ENCODE measurements around the gene POGZ. TPM values are rescaled to one million over a fixed set of nuclear protein-coding genes. Genes with fewer than 3 reads are reported as not detected.
A peak's percentile ranks its signal among the peaks of the same experiment; 100 is the strongest.

POGZ gene
- total RNA-seq, 1 experiment from 2014 or later, result 102 TPM

DNA sequence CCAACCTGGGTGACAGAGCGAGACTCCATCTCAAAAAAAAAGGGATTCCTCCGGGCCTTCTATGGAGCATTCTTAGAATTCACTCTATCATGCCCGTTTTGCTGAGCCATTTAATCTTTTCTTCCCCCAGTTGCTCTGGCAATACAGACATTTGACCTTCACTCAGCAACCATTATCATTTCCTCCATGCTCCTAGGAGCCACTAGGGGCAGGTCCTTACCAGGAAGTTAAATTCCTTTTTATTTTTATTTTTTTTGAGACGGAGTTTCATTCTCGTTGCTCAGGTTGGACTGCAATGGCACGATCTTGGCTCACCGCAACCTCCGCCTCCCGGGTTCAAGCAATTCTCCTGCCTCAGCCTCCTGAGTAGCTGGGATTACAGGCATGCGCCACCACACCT is 42.2 kb upstream of the POGZ start:
- H3K4me2 ChIP-seq (ENCODE audit: insufficient read depth, insufficient read length, low read length), result no peak overlapping the region
- H2AFZ ChIP-seq (ENCODE audit: low read length), result no peak overlapping the region
- WGBS (ENCODE audit: extremely low coverage, insufficient read length, low lambda C conversion rate), result no CpG with 5 or more reads among the region's 10 CpGs
- DNase-seq, result no peak
- H3K4ac ChIP-seq (ENCODE audit: low read depth, low read length), result no peak overlapping the region
- no peaks in the 10 kb centered on the region for H3K23me2 ChIP-seq (ENCODE audit: insufficient read length, low read depth, low read length, poor library complexity, severe bottlenecking)
- no peak overlapping the region for H4K5ac ChIP-seq (ENCODE audit: insufficient read length, low read depth, low read length)
- no peaks in the 10 kb centered on the region for H3K4me1 ChIP-seq (ENCODE audit: insufficient read depth, low read length)
- H3K23ac ChIP-seq (ENCODE audit: insufficient read length, low read depth, low read length), result no peak overlapping the region
- H3K27ac ChIP-seq (ENCODE audit: insufficient read length, low read depth, low read length), result no peak overlapping the region
- H3K36me3 Mint-ChIP-seq (ENCODE audit: insufficient read depth in 1 of 3, low read depth in 3 of 3), result no peaks in the 10 kb centered on the region
- TF ChIP-seq, protein P1, sequence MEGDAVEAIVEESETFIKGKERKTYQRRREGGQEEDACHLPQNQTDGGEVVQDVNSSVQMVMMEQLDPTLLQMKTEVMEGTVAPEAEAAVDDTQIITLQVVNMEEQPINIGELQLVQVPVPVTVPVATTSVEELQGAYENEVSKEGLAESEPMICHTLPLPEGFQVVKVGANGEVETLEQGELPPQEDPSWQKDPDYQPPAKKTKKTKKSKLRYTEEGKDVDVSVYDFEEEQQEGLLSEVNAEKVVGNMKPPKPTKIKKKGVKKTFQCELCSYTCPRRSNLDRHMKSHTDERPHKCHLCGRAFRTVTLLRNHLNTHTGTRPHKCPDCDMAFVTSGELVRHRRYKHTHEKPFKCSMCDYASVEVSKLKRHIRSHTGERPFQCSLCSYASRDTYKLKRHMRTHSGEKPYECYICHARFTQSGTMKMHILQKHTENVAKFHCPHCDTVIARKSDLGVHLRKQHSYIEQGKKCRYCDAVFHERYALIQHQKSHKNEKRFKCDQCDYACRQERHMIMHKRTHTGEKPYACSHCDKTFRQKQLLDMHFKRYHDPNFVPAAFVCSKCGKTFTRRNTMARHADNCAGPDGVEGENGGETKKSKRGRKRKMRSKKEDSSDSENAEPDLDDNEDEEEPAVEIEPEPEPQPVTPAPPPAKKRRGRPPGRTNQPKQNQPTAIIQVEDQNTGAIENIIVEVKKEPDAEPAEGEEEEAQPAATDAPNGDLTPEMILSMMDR (conservative IDR thresholded peaks at IDR 0.05), result peak; percentile 51; the same call in 2 of the 3 replicates
- H2BK5ac ChIP-seq (ENCODE audit: insufficient read length, low read length), result no peak overlapping the region
- no peaks in the 10 kb centered on the region for H3K9me3 Mint-ChIP-seq
- H3K4me3 Mint-ChIP-seq, result no peak overlapping the region
- no peaks in the 10 kb centered on the region for H3K79me1 ChIP-seq (ENCODE audit: insufficient read depth, low read depth, low read length, poor library complexity, severe bottlenecking)
- peaks cover 0 to 5% of the 10 kb centered on the region in 2 experiments; a peak in 1 of 4 replicates for H3K4me1 Mint-ChIP-seq
- no peak overlapping the region for H3K56ac ChIP-seq (ENCODE audit: insufficient read length, low read depth, low read length)
- no peaks in the 10 kb centered on the region for H4K20me1 ChIP-seq (ENCODE audit: control insufficient read depth, insufficient read depth, insufficient read length)
- H3K9me3 ChIP-seq (ENCODE audit: control insufficient read depth, low read depth, low read length), result no peaks in the 10 kb centered on the region
- no peaks in the 10 kb centered on the region for H3K79me2 ChIP-seq (ENCODE audit: insufficient read depth, low read length)
- H3K27me3 Mint-ChIP-seq (ENCODE audit: low read depth), result peaks cover 3% of the 10 kb centered on the region
- no peak overlapping the region for H3K18ac ChIP-seq (ENCODE audit: insufficient read length, low read depth, low read length)
- no peak overlapping the region for H2BK15ac ChIP-seq (ENCODE audit: low read depth, low read length)
- H4K91ac ChIP-seq (ENCODE audit: insufficient read length, low read depth, low read length), result no peak overlapping the region
- no peak overlapping the region for H3K14ac ChIP-seq (ENCODE audit: insufficient read depth, low read length)
- no peak overlapping the region for H2BK20ac ChIP-seq (ENCODE audit: low read depth, low read length, poor library complexity, severe bottlenecking)
- no peak overlapping the region for H2BK120ac ChIP-seq (ENCODE audit: low read depth, low read length, poor library complexity, severe bottlenecking)
- no peak overlapping the region for H2AK5ac ChIP-seq (ENCODE audit: insufficient read length, low read length)
- H3T11ph ChIP-seq (ENCODE audit: low read length), result no peak overlapping the region
- H3K27ac Mint-ChIP-seq, result no peak overlapping the region; a peak in 1 of 7 replicates
- no peak overlapping the region for H3K9ac ChIP-seq (ENCODE audit: extremely low read depth, insufficient read length, low read length)
- H2BK12ac ChIP-seq (ENCODE audit: insufficient read length, low read depth, low read length), result no peak overlapping the region
- no peak overlapping the region for H4K8ac ChIP-seq (replicated peaks; ENCODE audit: insufficient read length, low read depth, low read length)
- H3K27me3 ChIP-seq (ENCODE audit: insufficient read depth, low read length), result no peaks in the 10 kb centered on the region

Measured in H9 (cell line).